CD14-positive monocyte (primary cell): ENCODE measurements around the gene PLEKHM2. TPM values are rescaled to one million over a fixed set of nuclear protein-coding genes. Genes with fewer than 3 reads are reported as not detected.

Source experiments
- DNase-seq, 3 donors: peaks; one replicate each; pipeline ENCODE4 v3.0.0-alpha.2; 2011 to 2022
- H2AFZ ChIP-seq: 2 replicates; pipeline ENCODE4 v1.6.0; 2012; ENCODE audit warnings: mild to moderate bottlenecking, low read depth, low read length, inconsistent platforms; ENCODE audit not compliant: insufficient read depth, poor library complexity, severe bottlenecking
- H3K27ac ChIP-seq, 2 donors: 1 replicate in 1 of 2; 2 replicates in 1 of 2; pipeline ENCODE4 v1.5.1; 2012 to 2013; ENCODE audit warnings: low read length in 2 of 2, control low read depth in 1 of 2, inconsistent platforms in 1 of 2, low read depth in 1 of 2, mild to moderate bottlenecking in 1 of 2
- H3K27me3 ChIP-seq, 2 donors: one replicate each; pipeline versions ENCODE4 v1.6.0 to v1.6.1; 2011 to 2013; ENCODE audit warnings: low read length in 2 of 2; ENCODE audit not compliant: control insufficient read depth in 2 of 2, insufficient read depth in 2 of 2
- H3K36me3 ChIP-seq, 2 donors: replicated peaks in 1 of 2; 1 replicate in 1 of 2; 2 replicates in 1 of 2; pipeline versions ENCODE4 v1.5.1 to v1.6.1; 2012 to 2013; ENCODE audit warnings: low read length in 2 of 2, control low read depth in 1 of 2, inconsistent platforms in 1 of 2, mild to moderate bottlenecking in 1 of 2; ENCODE audit not compliant: insufficient read depth in 2 of 2, control insufficient read depth in 1 of 2
- H3K4me1 ChIP-seq, 2 donors: 1 replicate in 1 of 2; 2 replicates in 1 of 2; pipeline versions ENCODE4 v1.5.1 to v1.6.1; 2012 to 2013; ENCODE audit warnings: low read length in 2 of 2, control low read depth in 1 of 2, inconsistent platforms in 1 of 2, mild to moderate bottlenecking in 1 of 2, moderate library complexity in 1 of 2; ENCODE audit not compliant: insufficient read depth in 2 of 2, control insufficient read depth in 1 of 2
- H3K4me2 ChIP-seq: replicated peaks from 2 replicates; pipeline ENCODE3; 2012; ENCODE audit warnings: low read length, moderate library complexity, mild to moderate bottlenecking; ENCODE audit not compliant: poor library complexity, severe bottlenecking; ENCODE audit errors: extremely low read depth
- H3K4me3 ChIP-seq, 3 experiments: fragments of 200-600 bp in 1 of 3; sonication (generic) in 1 of 3; replicated peaks in 1 of 3; 1 replicate in 2 of 3; 2 replicates in 1 of 3; pipeline ENCODE4 v1.5.1; 2011 to 2013; ENCODE audit warnings: low read length in 3 of 3, mild to moderate bottlenecking in 3 of 3, control low read depth in 2 of 3, low read depth in 2 of 3, inconsistent platforms in 1 of 3, moderate library complexity in 1 of 3
- H3K79me2 ChIP-seq: 2 replicates; pipeline ENCODE4 v1.6.0; 2012; ENCODE audit warnings: mild to moderate bottlenecking, control low read depth, inconsistent platforms, low read length, moderate library complexity; ENCODE audit not compliant: insufficient read depth
- H3K9ac ChIP-seq: 2 replicates; pipeline ENCODE4 v1.6.0; 2017; ENCODE audit warnings: low read length, mild to moderate bottlenecking; ENCODE audit not compliant: insufficient read depth, poor library complexity, severe bottlenecking
- H3K9me3 ChIP-seq, 2 donors: replicated peaks in 1 of 2; 1 replicate in 1 of 2; 2 replicates in 1 of 2; pipeline versions ENCODE4 v1.5.1 to v1.6.1; 2012 to 2013; ENCODE audit warnings: low read length in 2 of 2, control low read depth in 1 of 2; ENCODE audit not compliant: control insufficient read depth in 1 of 2, insufficient read depth in 1 of 2
- H4K20me1 ChIP-seq: 2 replicates; pipeline ENCODE4 v1.6.0; 2012; ENCODE audit warnings: mild to moderate bottlenecking, low read length, control low read depth, moderate library complexity; ENCODE audit not compliant: insufficient read depth
- H3K27ac Mint-ChIP-seq, 7 donors: one replicate each; pipeline ENCODE4 v1.8.0; 2020; ENCODE audit warnings: mild to moderate bottlenecking in 7 of 7, mixed read lengths in 7 of 7, moderate library complexity in 6 of 7, inconsistent platforms in 2 of 7
- H3K27me3 Mint-ChIP-seq, 3 donors: one replicate each; pipeline ENCODE4 v1.8.0; 2021 to 2022; ENCODE audit warnings: low read depth in 3 of 3, mild to moderate bottlenecking in 3 of 3, mixed read lengths in 3 of 3, moderate library complexity in 3 of 3, inconsistent platforms in 1 of 3
- H3K36me3 Mint-ChIP-seq, 2 donors: one replicate each; pipeline ENCODE4 v1.8.0; 2020; ENCODE audit warnings: mixed read lengths in 2 of 2, inconsistent platforms in 1 of 2, mild to moderate bottlenecking in 1 of 2
- H3K4me1 Mint-ChIP-seq: one replicate; pipeline ENCODE4 v1.8.0; 2020; ENCODE audit warnings: mild to moderate bottlenecking, mixed read lengths
- H3K4me3 Mint-ChIP-seq, 2 donors: one replicate each; pipeline ENCODE4 v1.8.0; 2020; ENCODE audit warnings: mild to moderate bottlenecking in 2 of 2, mixed read lengths in 2 of 2, moderate library complexity in 1 of 2
- H3K9me3 Mint-ChIP-seq, 7 donors: one replicate each; pipeline ENCODE4 v1.8.0; 2020 to 2022; ENCODE audit warnings: mixed read lengths in 7 of 7, mild to moderate bottlenecking in 6 of 7, moderate library complexity in 6 of 7, inconsistent platforms in 2 of 7
- WGBS: methylation state at CpG from one replicate; pipeline ENCODE4 v1.1.5; 2013; ENCODE audit warnings: missing lambda C conversion rate; ENCODE audit not compliant: insufficient coverage; 5-methylcytosine and 5-hydroxymethylcytosine counted together
- intact Hi-C, 2 donors: fragments of 100-400 bp; cut with micrococcal nuclease; formaldehyde crosslinking; loops; one replicate each; pipeline versions ENCODE4 v1.15.0 to v1.15.1; 2023
- polyA plus RNA-seq, 3 donors: library from polyadenylated mRNA; depleted of rRNA in 1 of 3; unstranded in 2 of 3; stranded (reverse) in 1 of 3; fragments of 300-500 nt in 2 of 3; fragments of >200 nt in 1 of 3; fragmentation: Illumina TruSeq in 2 of 3; gene quantifications; 1 replicate in 2 of 3; 2 replicates in 1 of 3; pipeline ENCODE4 v1.2.3, GENCODE V29; 2012 to 2021
- TF ChIP-seq, protein P1 (sequence below): fragments of 200-600 bp; IDR thresholded peaks from one replicate; pipeline ENCODE4 v1.8.0; 2022; ENCODE audit warnings: antibody characterized with exemption, mild to moderate bottlenecking

The PLEKHM2 gene
- polyA plus RNA-seq, 3 donors: 4.0 to 79.3 (median 5.8) TPM

DNA sequence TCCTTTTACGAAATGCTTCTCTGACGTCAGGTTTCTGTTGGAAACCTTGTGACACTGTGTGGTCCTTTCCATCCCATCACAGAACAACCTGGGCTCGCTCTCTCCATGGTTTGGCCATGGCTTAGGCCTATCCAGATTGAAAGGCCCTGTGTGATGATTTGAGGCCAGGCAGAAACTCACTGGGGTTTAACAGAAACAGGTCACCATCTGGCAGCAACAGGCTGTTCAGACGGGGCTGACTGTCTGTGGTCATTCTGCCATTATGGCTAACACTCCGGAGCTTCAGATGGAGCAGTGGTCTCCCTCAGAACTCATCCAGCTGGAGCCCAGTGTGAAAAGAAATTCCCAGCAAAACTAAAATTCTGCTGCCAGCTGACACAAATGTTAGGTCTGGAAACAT lies 9.3 kb downstream of the PLEKHM2 start:
- Histone ChIP-seq H3K27me3 (no peaks in the 10 kb centered on the region), H2AFZ (no peak overlapping the region), H3K4me1 (peaks cover 22 to 24% of the 10 kb centered on the region in 2 donors), H3K36me3 (peaks cover 8 to 12% of the 10 kb centered on the region in 2 donors), H3K9me3 (no peaks in the 10 kb centered on the region), H3K9ac (no peak overlapping the region), H3K27ac (peak overlapping the region in 1 of 2 donors; percentile 36), H3K79me2 (peaks cover 92% of the 10 kb centered on the region), H3K4me2 (no peak overlapping the region), H4K20me1 (peaks cover 97% of the 10 kb centered on the region), H3K4me3 (no peak overlapping the region)
- Mint-ChIP-seq H3K36me3 (peaks cover 13 to 61% of the 10 kb centered on the region in 2 donors), H3K4me3 (no peak overlapping the region), H3K27ac (peak overlapping the region in 3 of 7 donors; percentile 2 to 57 (median 2)), H3K27me3 (peaks cover 0 to 2% (median 1%) of the 10 kb centered on the region in 3 donors), H3K9me3 (no peaks in the 10 kb centered on the region), H3K4me1 (peaks cover 26% of the 10 kb centered on the region)
- intact Hi-C loops: loop anchor here in 1 of 2 donors (5.0 kb wide), 1 partner anchor 36 kb away; a partner anchor contains a TSS
- no peak for DNase-seq
- WGBS: 75% methylated on average over 4 of the region's 5 CpGs
- TF ChIP-seq, protein P1, sequence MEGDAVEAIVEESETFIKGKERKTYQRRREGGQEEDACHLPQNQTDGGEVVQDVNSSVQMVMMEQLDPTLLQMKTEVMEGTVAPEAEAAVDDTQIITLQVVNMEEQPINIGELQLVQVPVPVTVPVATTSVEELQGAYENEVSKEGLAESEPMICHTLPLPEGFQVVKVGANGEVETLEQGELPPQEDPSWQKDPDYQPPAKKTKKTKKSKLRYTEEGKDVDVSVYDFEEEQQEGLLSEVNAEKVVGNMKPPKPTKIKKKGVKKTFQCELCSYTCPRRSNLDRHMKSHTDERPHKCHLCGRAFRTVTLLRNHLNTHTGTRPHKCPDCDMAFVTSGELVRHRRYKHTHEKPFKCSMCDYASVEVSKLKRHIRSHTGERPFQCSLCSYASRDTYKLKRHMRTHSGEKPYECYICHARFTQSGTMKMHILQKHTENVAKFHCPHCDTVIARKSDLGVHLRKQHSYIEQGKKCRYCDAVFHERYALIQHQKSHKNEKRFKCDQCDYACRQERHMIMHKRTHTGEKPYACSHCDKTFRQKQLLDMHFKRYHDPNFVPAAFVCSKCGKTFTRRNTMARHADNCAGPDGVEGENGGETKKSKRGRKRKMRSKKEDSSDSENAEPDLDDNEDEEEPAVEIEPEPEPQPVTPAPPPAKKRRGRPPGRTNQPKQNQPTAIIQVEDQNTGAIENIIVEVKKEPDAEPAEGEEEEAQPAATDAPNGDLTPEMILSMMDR: no peak

DNA sequence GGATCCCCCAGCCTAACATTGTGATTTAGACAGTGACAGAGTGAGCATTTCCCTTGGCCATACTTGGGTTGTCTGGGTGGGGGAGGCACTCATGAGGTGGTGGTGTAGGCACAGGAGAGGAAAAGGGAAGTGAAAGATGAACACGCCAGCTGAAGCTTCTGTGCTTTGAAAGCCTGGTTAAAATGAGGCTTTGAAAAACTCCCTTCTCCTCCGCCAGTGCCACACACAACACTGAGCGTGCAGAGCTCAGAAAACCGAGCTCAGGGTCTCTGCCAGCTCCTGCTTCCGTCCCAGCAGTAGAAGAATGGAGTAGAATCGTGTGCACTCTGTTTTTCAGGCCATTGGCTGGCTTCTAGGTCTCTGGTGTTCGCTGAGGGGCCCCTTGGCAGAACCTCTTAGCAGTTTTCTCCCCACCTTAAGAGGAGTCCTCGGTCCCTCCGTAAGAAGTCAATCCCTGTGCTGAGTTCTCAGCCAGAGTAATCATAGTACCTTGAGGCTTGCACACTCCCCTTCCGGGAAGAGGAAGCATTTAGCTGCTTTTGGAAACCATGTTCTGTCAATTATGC lies 12.9 kb downstream of the PLEKHM2 start:
- Mint-ChIP-seq H3K27me3 (peaks cover 0 to 4% (median 1%) of the 10 kb centered on the region in 3 donors), H3K36me3 (peaks cover 16 to 44% of the 10 kb centered on the region in 2 donors), H3K4me3 (peak overlapping the region; percentile 71 to 87), H3K27ac (peak overlapping the region; percentile 87 to 96 (median 94)), H3K9me3 (peaks cover 0 to 2% (median 0%) of the 10 kb centered on the region in 7 donors), H3K4me1 (peaks cover 31% of the 10 kb centered on the region)
- peak overlapping the region; percentile 87 to 92 for H3K27ac ChIP-seq
- H2AFZ ChIP-seq: no peak overlapping the region
- H3K79me2 ChIP-seq: peaks cover 91% of the 10 kb centered on the region
- peak overlapping the region; percentile 57 for H3K9ac ChIP-seq
- peaks cover 93% of the 10 kb centered on the region for H4K20me1 ChIP-seq
- no peaks in the 10 kb centered on the region for H3K27me3 ChIP-seq
- peak overlapping the region; percentile 22 to 66 (median 27) for H3K4me3 ChIP-seq
- peak overlapping the region; percentile 74 for H3K4me2 ChIP-seq
- intact Hi-C loops: no loop called here
- no peaks in the 10 kb centered on the region for H3K9me3 ChIP-seq
- TF ChIP-seq, protein P1: no peak
- H3K4me1 ChIP-seq: peaks cover 22 to 27% of the 10 kb centered on the region in 2 donors
- peak; percentile 79 to 87 (median 85) for DNase-seq
- 0% methylated on average over 2 of the region's 10 CpGs for WGBS
- H3K36me3 ChIP-seq: peaks cover 6 to 9% of the 10 kb centered on the region in 2 donors
